Retinal pigment epithelial cell (primary cell): Measurements from ENCODE around the gene ZNF783.
"Not testable (repeated sequence)": the region's sequence is repeated elsewhere in the genome, so short reads cannot be mapped to it uniquely, and the experiment has no call there.

Experiments used
- DNase-seq: peaks from one replicate; pipeline ENCODE4 v3.0.0-alpha.2; 2010; ENCODE audit warnings: low read depth
- H3K4me3 ChIP-seq: 2 replicates; pipeline ENCODE4 v1.5.1; 2011; ENCODE audit warnings: mild to moderate bottlenecking, low read length, control low read depth, moderate library complexity
- CTCF ChIP-seq: conservative IDR thresholded peaks from 2 replicates; pipeline ENCODE4 v1.5.1; 2011; ENCODE audit warnings: low read depth, low read length, control low read depth, inconsistent platforms

ZNF783 gene

GRCh38 chr7:149321978-149322541 lies 60.1 kb downstream of the ZNF783 start:
- DNase-seq, result no peak
- H3K4me3 ChIP-seq, result no peak overlapping the region
- TF ChIP-seq CTCF, result no peak

- no peak for DNase-seq
- no peak for TF ChIP-seq CTCF
- H3K4me3 ChIP-seq, result no peak overlapping the region
These were observed 60.7 kb downstream of the ZNF783 start for GRCh38 chr7:149322737-149323136.

GRCh38 chr7:149325248-149325647 lies 63.3 kb downstream of the ZNF783 start:
- no peak overlapping the region for H3K4me3 ChIP-seq
- no peak for DNase-seq
- no peak for TF ChIP-seq CTCF

- H3K4me3 ChIP-seq, result no peak overlapping the region
- no peak for TF ChIP-seq CTCF
- DNase-seq, result no peak
These were observed 67.3 kb downstream of the ZNF783 start for GRCh38 chr7:149329265-149329664.

- no peak for DNase-seq
- TF ChIP-seq CTCF, result no peak
- no peak overlapping the region for H3K4me3 ChIP-seq
These were observed 67.9 kb downstream of the ZNF783 start for GRCh38 chr7:149329766-149330334.

GRCh38 chr7:149330914-149331567 lies 69.0 kb downstream of the ZNF783 start:
- H3K4me3 ChIP-seq, result no peak overlapping the region
- TF ChIP-seq CTCF, result no peak
- no peak for DNase-seq

GRCh38 chr7:149332602-149333320 lies 70.8 kb downstream of the ZNF783 start:
- not testable (repeated sequence) for H3K4me3 ChIP-seq, DNase-seq
